Gastroesophageal sphincter (tissue), 4 donors: ENCODE measurements around the gene DDC. TPM values are rescaled to one million over a fixed set of nuclear protein-coding genes. Genes with fewer than 3 reads are reported as not detected.

Experiments used
- ATAC-seq: fragments of 150-250 bp; one replicate; pipeline ENCODE4 v1.9.1; 2016; ENCODE audit warnings: mild to moderate bottlenecking, moderate library complexity
- H3K27ac ChIP-seq, 4 donors: fragments of 200-600 bp; sonication (generic) in 3 of 4; 1 replicate in 3 of 4; 2 replicates in 1 of 4; pipeline ENCODE4 v1.5.1; 2016 to 2019
- H3K27me3 ChIP-seq: fragments of 200-600 bp; sonication (generic); one replicate; pipeline ENCODE4 v1.5.1; 2019
- H3K36me3 ChIP-seq, 2 donors: fragments of 200-600 bp; sonication (generic); one replicate each; pipeline ENCODE4 v1.5.1; 2019; ENCODE audit warnings: control low read depth in 1 of 2
- H3K4me1 ChIP-seq, 3 donors: fragments of 200-600 bp; sonication (generic); 1 replicate in 2 of 3; 2 replicates in 1 of 3; pipeline ENCODE4 v1.5.1; 2016 to 2019; ENCODE audit warnings: control low read depth in 2 of 3
- H3K4me3 ChIP-seq, 2 donors: fragments of 200-600 bp; sonication (generic); one replicate each; pipeline ENCODE4 v1.5.1; 2019; ENCODE audit warnings: mild to moderate bottlenecking in 1 of 2, moderate library complexity in 1 of 2
- H3K9me3 ChIP-seq, 3 donors: fragments of 200-600 bp; sonication (generic); one replicate each; pipeline ENCODE4 v1.5.1; 2017 to 2019; ENCODE audit warnings: control low read depth in 2 of 3
- EP300 ChIP-seq: sonication (generic); formaldehyde crosslinking; IDR thresholded peaks from one replicate; pipeline ENCODE4 v1.6.1; 2017; ENCODE audit warnings: antibody characterized with exemption, mild to moderate bottlenecking
- POLR2A ChIP-seq, 2 donors: fragments of 450-650 bp; IDR thresholded peaks; one replicate each; pipeline ENCODE4 v1.6.1; 2017; ENCODE audit warnings: antibody characterized with exemption in 2 of 2, mild to moderate bottlenecking in 2 of 2, moderate library complexity in 1 of 2
- POLR2AphosphoS5 ChIP-seq: sonication (generic); formaldehyde crosslinking; IDR thresholded peaks from one replicate; pipeline ENCODE4 v1.6.1; 2017; ENCODE audit warnings: antibody characterized with exemption
- WGBS, 2 donors: methylation state at CpG; one replicate each; pipeline ENCODE4 v1.1.5; 2018; ENCODE audit warnings: low coverage in 1 of 2; 5-methylcytosine and 5-hydroxymethylcytosine counted together
- total RNA-seq, 4 donors: library from RNA; depleted of rRNA; stranded (reverse); fragments of >200 nt; gene quantifications; one replicate each; pipeline ENCODE4 v1.1.0, GENCODE V29; 2016
- TF ChIP-seq, protein P1 (sequence below), 4 experiments: fragments of 200-600 bp in 2 of 4; fragments of 450-650 bp in 2 of 4; sonication (generic) in 1 of 4; IDR thresholded peaks; one replicate each; pipeline ENCODE4 v1.5.1; 2017 to 2019; ENCODE audit warnings: antibody characterized with exemption in 4 of 4, mild to moderate bottlenecking in 2 of 4, moderate library complexity in 2 of 4

Gene DDC
- total RNA-seq, 4 donors from 2014 or later = not detected

DNA sequence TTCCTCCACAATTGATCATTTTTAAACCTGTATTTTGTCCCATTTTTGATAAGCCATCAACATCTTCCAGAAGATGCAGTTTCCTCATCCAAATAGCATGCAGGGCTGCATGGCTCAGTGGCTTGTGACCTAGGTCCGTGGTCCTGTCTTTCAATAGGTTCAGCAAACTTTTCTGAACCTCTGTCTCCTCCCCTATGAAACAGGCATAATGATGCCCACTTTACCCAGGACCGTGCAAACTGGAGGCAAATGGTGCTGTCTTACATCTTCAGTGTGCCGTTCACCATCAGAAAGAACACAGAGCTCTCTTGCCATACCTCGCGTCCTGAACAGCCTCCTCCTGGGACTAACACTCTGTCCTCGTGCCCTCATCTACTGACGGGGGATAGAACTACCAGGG, 92.8 kb downstream of the DDC start:
- H3K9me3 ChIP-seq = no peaks in the 10 kb centered on the region
- peaks cover 0 to 9% (median 4%) of the 10 kb centered on the region in 3 donors for H3K4me1 ChIP-seq
- TF ChIP-seq, protein P1, sequence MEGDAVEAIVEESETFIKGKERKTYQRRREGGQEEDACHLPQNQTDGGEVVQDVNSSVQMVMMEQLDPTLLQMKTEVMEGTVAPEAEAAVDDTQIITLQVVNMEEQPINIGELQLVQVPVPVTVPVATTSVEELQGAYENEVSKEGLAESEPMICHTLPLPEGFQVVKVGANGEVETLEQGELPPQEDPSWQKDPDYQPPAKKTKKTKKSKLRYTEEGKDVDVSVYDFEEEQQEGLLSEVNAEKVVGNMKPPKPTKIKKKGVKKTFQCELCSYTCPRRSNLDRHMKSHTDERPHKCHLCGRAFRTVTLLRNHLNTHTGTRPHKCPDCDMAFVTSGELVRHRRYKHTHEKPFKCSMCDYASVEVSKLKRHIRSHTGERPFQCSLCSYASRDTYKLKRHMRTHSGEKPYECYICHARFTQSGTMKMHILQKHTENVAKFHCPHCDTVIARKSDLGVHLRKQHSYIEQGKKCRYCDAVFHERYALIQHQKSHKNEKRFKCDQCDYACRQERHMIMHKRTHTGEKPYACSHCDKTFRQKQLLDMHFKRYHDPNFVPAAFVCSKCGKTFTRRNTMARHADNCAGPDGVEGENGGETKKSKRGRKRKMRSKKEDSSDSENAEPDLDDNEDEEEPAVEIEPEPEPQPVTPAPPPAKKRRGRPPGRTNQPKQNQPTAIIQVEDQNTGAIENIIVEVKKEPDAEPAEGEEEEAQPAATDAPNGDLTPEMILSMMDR (IDR thresholded peaks at IDR 0.05) = no peak
- TF ChIP-seq EP300 (no peak), POLR2A (IDR thresholded peaks at IDR 0.05) (no peak), POLR2AphosphoS5 (no peak)
- peaks cover 7% of the 10 kb centered on the region for H3K27me3 ChIP-seq
- H3K36me3 ChIP-seq = no peaks in the 10 kb centered on the region
- H3K4me3 ChIP-seq = no peak overlapping the region
- no peak for ATAC-seq
- WGBS, 2 donors = 96 to 100% methylated on average over 1 to 7 of the region's 7 CpGs
- no peak overlapping the region for H3K27ac ChIP-seq

DNA sequence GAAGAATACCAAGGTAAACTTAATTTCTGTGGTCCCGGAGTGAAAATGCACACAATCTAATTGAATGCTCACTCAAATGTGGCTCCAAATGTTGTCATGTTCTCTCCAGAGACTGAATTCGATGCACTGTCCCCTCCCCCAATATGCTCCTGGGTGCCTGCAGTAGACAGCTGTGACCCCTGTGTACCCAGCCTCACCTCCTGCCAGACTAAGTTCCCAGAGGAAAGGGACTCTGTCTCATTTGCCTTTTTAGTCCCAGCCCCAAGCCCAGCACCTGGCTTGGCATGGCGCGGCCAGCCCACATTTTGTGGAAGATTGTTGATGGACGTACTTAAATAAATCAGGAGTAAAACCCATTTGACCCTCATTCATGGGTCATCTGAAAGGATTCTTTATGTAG, 93.2 kb downstream of the DDC start:
- WGBS, 2 donors = 80 to 81% methylated on average over 1 to 2 of the region's 5 CpGs
- Histone ChIP-seq H3K4me1 (peaks cover 0 to 9% (median 4%) of the 10 kb centered on the region in 3 donors), H3K27me3 (peaks cover 4% of the 10 kb centered on the region), H3K9me3 (no peaks in the 10 kb centered on the region), H3K27ac (no peak overlapping the region), H3K4me3 (no peak overlapping the region), H3K36me3 (no peaks in the 10 kb centered on the region)
- TF ChIP-seq, protein P1 (IDR thresholded peaks at IDR 0.05) = no peak
- TF ChIP-seq POLR2A (IDR thresholded peaks at IDR 0.05) (no peak), EP300 (no peak), POLR2AphosphoS5 (no peak)
- no peak for ATAC-seq

DNA sequence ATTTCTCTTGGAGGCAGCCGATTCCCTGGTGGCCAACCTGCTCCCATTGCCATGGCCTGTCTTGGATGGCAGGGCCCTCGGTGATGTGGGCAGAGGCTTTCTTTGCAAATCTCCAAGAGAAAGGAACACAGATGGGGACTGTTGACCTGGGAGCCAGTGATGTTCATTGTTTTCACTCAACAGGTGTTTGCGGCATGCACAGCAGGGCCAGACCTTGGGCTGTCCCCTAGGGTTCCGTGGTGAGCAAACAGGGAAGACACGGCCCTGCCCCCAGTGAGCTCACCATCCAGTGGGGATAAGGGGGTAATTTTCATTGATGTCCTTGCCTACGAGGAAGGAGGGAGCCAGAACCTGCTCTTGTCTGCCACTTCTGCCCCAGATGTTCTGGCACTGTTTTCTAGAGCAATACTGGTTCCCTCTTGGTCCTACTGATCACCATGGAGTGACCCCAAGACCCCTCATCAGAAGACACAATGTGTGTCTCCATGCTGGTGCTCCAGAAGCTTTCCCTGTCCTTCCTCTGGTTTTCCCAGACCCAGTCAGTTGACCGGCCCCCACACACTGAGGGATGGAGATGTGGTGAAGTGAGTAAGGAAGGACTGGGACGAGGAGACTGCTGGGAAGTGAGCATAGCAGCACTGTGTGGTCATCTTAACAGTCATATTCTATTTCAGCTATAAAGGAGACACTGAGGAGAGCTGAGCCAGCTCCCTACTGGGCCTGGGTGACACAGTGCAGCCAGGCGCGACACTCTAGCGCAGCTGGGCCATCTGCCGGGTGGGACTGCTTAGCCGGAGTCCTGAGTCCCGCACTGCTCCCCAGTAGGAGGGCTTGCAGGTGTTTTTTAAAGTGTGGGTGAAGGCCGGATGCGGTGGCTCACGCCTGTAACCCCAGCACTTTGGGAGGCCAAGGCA, 94.7 kb downstream of the DDC start:
- TF ChIP-seq, protein P1 (IDR thresholded peaks at IDR 0.05) = no peak
- TF ChIP-seq POLR2A (IDR thresholded peaks at IDR 0.05) (no peak), POLR2AphosphoS5 (no peak), EP300 (no peak)
- Histone ChIP-seq H3K4me3 (no peak overlapping the region), H3K27me3 (peaks cover 4% of the 10 kb centered on the region), H3K27ac (no peak overlapping the region), H3K36me3 (no peaks in the 10 kb centered on the region), H3K4me1 (peaks cover 0 to 9% (median 4%) of the 10 kb centered on the region in 3 donors), H3K9me3 (no peaks in the 10 kb centered on the region)
- ATAC-seq = no peak
- 90 to 100% methylated on average over 1 to 12 of the region's 17 CpGs for WGBS, 2 donors

DNA sequence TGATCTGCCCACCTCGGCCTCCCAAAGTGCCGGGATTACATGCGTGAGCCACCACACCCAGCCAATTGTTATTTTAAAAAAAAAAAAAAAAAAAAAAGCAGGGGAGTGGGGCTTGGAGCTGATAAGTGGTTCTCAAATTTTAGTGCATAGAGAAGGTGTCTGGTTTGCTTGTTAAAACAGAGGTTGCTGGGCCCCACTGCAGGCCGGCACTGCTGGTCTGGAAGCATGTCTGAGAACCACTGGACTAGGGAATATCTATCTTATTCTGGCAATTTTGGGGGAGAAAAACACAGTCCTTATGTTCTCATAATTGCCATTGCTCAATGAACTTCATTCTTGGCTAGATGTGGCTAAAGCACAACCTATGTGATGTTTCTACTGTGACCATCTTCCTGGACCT, 96.0 kb downstream of the DDC start:
- no peak for ATAC-seq
- H3K27ac ChIP-seq = no peak overlapping the region
- H3K27me3 ChIP-seq = peaks cover 4% of the 10 kb centered on the region
- TF ChIP-seq POLR2AphosphoS5 (no peak), EP300 (no peak), POLR2A (IDR thresholded peaks at IDR 0.05) (no peak)
- TF ChIP-seq, protein P1 (IDR thresholded peaks at IDR 0.05) = no peak
- no peaks in the 10 kb centered on the region for H3K9me3 ChIP-seq
- no peak overlapping the region for H3K4me3 ChIP-seq
- 90 to 100% methylated on average over 1 to 2 of the region's 4 CpGs for WGBS, 2 donors
- H3K36me3 ChIP-seq = no peaks in the 10 kb centered on the region
- H3K4me1 ChIP-seq = peaks cover 0 to 9% (median 4%) of the 10 kb centered on the region in 3 donors
